Fibroblast of lung (primary cell): ENCODE measurements around the gene ANKS1A. TPM values are rescaled to one million over a fixed set of nuclear protein-coding genes. Genes with fewer than 3 reads are reported as not detected.

Experiments
- DNase-seq, 2 donors: peaks; one replicate each; pipeline versions ENCODE4 v3.0.0 to v3.0.0-alpha.2; 2010; ENCODE audit warnings: low read depth in 2 of 2
- H2AFZ ChIP-seq: 2 replicates; pipeline ENCODE4 v1.5.1; 2012; ENCODE audit warnings: low read length, control low read depth, inconsistent platforms
- H3K27ac ChIP-seq: 2 replicates; pipeline ENCODE4 v1.5.1; 2011; ENCODE audit warnings: low read length, control low read depth; ENCODE audit not compliant: insufficient read depth
- H3K27me3 ChIP-seq: 2 replicates; pipeline ENCODE4 v1.5.1; 2011; ENCODE audit warnings: mild to moderate bottlenecking, low read length; ENCODE audit not compliant: control insufficient read depth, insufficient read depth
- H3K36me3 ChIP-seq: 2 replicates; pipeline ENCODE4 v1.5.1; 2011; ENCODE audit warnings: low read length; ENCODE audit not compliant: control insufficient read depth, insufficient read depth
- H3K4me1 ChIP-seq: 2 replicates; pipeline ENCODE4 v1.5.1; 2011; ENCODE audit warnings: low read length; ENCODE audit not compliant: control insufficient read depth, insufficient read depth; ENCODE audit errors: extremely low read depth
- H3K4me2 ChIP-seq: 2 replicates; pipeline ENCODE4 v1.5.1; 2011; ENCODE audit warnings: low read length, control low read depth; ENCODE audit not compliant: insufficient read depth; ENCODE audit errors: extremely low read depth
- H3K4me3 ChIP-seq, 4 experiments: fragments of 200-600 bp in 1 of 4; sonication (generic) in 1 of 4; replicated peaks in 1 of 4; 2 replicates each; pipeline ENCODE4 v1.5.1; 2011 to 2016; ENCODE audit warnings: low read length in 4 of 4, low read depth in 3 of 4, mild to moderate bottlenecking in 3 of 4, control low read depth in 2 of 4, inconsistent platforms in 1 of 4, mixed read lengths in 1 of 4; ENCODE audit not compliant: insufficient read depth in 1 of 4; ENCODE audit errors: control extremely low read depth in 1 of 4
- H3K79me2 ChIP-seq: 2 replicates; pipeline ENCODE4 v1.5.1; 2012; ENCODE audit warnings: mild to moderate bottlenecking, low read length, inconsistent platforms; ENCODE audit not compliant: control insufficient read depth, insufficient read depth
- H3K9ac ChIP-seq: 2 replicates; pipeline ENCODE4 v1.5.1; 2011; ENCODE audit warnings: mild to moderate bottlenecking, low read length, control low read depth; ENCODE audit not compliant: insufficient read depth
- H3K9me3 ChIP-seq: 2 replicates; pipeline ENCODE4 v1.5.1; 2012; ENCODE audit warnings: low read depth, low read length; ENCODE audit not compliant: control insufficient read depth, insufficient read depth
- H4K20me1 ChIP-seq: 2 replicates; pipeline ENCODE4 v1.5.1; 2011; ENCODE audit warnings: low read length; ENCODE audit not compliant: control insufficient read depth, insufficient read depth; ENCODE audit errors: extremely low read depth
- EZH2 ChIP-seq: IDR thresholded peaks from 2 replicates; pipeline ENCODE4 v1.5.1; 2012; ENCODE audit warnings: low read length, control low read depth, mild to moderate bottlenecking; ENCODE audit errors: missing control alignments
- polyA plus RNA-seq, 2 donors: library from polyadenylated mRNA; depleted of rRNA in 1 of 2; stranded (reverse) in 1 of 2; unstranded in 1 of 2; fragments of >200 nt; gene quantifications; 2 replicates each; pipeline ENCODE4 v1.2.1, GENCODE V29; 2011 to 2012; ENCODE audit warnings: missing spikeins in 1 of 2
- total RNA-seq: library from RNA; depleted of rRNA; stranded (reverse); fragments of >200 nt; gene quantifications from 2 replicates; pipeline ENCODE4 v1.2.1, GENCODE V29; 2014
- TF ChIP-seq, protein P1 (sequence below), 2 donors: IDR thresholded peaks in 1 of 2; conservative IDR thresholded peaks in 1 of 2; 1 replicate in 1 of 2; 2 replicates in 1 of 2; pipeline ENCODE4 v1.5.1; 2011 to 2012; ENCODE audit warnings: low read length in 2 of 2, control low read depth in 1 of 2, inconsistent platforms in 1 of 2, low read depth in 1 of 2, mild to moderate bottlenecking in 1 of 2

The ANKS1A gene
- total and polyA plus RNA-seq, 2 donors (not counting 1 experiment from before 2014, with no cell fraction given) = 3.6 to 7.8 TPM

DNA sequence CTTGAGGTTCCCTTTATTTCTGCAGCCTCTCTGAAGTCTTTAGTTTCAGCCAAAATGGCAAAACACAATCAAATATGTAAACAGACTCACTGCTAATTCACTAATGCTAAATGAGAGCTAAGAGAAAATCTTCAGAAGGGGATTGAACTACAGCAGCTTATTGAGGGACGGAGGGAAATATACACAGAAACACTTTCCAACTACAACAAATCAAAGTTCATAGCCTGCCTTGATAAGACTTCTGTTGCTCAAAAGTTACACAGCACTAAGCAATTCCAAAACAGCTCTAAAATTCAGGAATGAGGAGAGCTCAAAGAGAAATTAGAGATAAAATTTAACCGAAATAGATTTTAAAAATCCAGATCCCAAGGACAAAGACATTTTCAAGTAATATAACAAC, 250.4 kb downstream of the ANKS1A start:
- no peaks in the 10 kb centered on the region for H4K20me1 ChIP-seq
- no peak overlapping the region for H2AFZ ChIP-seq
- no peaks in the 10 kb centered on the region for H3K9me3 ChIP-seq
- H3K4me2 ChIP-seq = no peak overlapping the region
- no peak for DNase-seq
- H3K36me3 ChIP-seq = no peaks in the 10 kb centered on the region
- no peak for TF ChIP-seq EZH2
- TF ChIP-seq, protein P1, sequence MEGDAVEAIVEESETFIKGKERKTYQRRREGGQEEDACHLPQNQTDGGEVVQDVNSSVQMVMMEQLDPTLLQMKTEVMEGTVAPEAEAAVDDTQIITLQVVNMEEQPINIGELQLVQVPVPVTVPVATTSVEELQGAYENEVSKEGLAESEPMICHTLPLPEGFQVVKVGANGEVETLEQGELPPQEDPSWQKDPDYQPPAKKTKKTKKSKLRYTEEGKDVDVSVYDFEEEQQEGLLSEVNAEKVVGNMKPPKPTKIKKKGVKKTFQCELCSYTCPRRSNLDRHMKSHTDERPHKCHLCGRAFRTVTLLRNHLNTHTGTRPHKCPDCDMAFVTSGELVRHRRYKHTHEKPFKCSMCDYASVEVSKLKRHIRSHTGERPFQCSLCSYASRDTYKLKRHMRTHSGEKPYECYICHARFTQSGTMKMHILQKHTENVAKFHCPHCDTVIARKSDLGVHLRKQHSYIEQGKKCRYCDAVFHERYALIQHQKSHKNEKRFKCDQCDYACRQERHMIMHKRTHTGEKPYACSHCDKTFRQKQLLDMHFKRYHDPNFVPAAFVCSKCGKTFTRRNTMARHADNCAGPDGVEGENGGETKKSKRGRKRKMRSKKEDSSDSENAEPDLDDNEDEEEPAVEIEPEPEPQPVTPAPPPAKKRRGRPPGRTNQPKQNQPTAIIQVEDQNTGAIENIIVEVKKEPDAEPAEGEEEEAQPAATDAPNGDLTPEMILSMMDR (conservative IDR thresholded peaks at IDR 0.05 in 1 of 2, IDR thresholded peaks at IDR 0.05 in 1 of 2; ENCODE audit: low read depth in 1 of 2, low read length in 2 of 2) = no peak
- H3K79me2 ChIP-seq = no peaks in the 10 kb centered on the region
- no peak overlapping the region for H3K27ac ChIP-seq
- no peak overlapping the region for H3K4me3 ChIP-seq
- H3K27me3 ChIP-seq = no peaks in the 10 kb centered on the region
- H3K9ac ChIP-seq = no peak overlapping the region
- H3K4me1 ChIP-seq = no peaks in the 10 kb centered on the region

DNA sequence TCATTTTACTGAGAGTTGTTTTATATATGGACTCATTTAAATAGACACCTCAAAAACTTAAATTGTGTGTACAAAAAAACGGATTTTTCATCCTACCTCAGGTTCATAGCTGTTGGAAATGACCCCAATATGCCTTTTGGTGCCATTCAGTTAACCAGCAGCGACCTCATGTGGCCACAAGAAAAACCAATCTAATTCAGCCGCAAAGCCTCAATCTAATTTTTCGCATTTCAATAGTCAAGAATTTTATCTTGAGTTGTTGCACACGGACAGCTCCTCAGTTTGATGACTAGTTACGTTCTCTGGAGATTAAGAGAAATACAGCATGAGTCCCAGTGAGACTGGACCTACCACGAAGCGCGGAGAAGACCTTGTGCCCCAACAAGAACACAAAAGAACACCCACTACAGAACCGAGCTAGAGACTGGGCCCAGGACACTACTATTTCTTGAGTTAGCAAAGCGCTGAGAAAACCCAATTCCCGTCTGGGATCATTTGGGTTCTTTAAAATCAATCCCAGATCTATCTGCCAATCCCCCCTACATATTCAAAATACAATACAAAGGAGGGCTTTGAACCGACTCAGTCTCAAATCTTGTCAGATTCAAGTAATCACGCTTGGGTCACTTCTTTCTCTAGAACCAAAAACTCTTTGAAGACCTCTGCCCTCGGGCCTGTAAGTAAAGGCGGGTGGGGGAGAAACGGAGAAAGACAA, 251.0 kb downstream of the ANKS1A start:
- no peaks in the 10 kb centered on the region for H3K4me1 ChIP-seq
- DNase-seq = peak; percentile 67 to 84
- TF ChIP-seq EZH2 = no peak
- TF ChIP-seq, protein P1 (conservative IDR thresholded peaks at IDR 0.05 in 1 of 2, IDR thresholded peaks at IDR 0.05 in 1 of 2; ENCODE audit: low read depth in 1 of 2, low read length in 2 of 2) = peak; percentile 76 to 86
- no peaks in the 10 kb centered on the region for H4K20me1 ChIP-seq
- H3K4me3 ChIP-seq = no peak overlapping the region
- H3K9me3 ChIP-seq = no peaks in the 10 kb centered on the region
- no peak overlapping the region for H3K4me2 ChIP-seq
- no peaks in the 10 kb centered on the region for H3K36me3 ChIP-seq
- H3K27me3 ChIP-seq = no peaks in the 10 kb centered on the region
- no peak overlapping the region for H3K27ac ChIP-seq
- H3K9ac ChIP-seq = no peak overlapping the region
- no peaks in the 10 kb centered on the region for H3K79me2 ChIP-seq
- no peak overlapping the region for H2AFZ ChIP-seq

DNA sequence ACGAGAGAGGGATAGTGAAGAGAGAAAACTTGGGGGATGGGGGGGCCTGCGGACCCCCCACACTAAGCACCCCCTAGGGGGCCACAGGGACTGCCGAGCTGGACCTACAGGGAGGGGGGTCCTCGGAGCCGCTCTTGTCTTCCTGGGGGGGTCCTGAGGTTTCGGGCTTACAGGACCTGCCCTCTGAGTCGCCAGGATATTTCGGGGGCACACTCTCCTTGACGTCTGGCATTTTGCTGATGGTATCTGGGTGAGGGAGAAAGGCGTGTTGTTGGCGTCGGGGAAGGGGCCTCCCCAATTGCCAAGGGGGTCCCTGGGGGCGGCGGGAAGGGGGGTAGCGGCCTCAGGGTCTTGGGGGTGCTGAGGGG, 251.6 kb downstream of the ANKS1A start:
- Histone ChIP-seq H3K4me3 (no peak overlapping the region), H3K27me3 (no peaks in the 10 kb centered on the region), H3K27ac (no peak overlapping the region), H4K20me1 (no peaks in the 10 kb centered on the region), H3K9ac (no peak overlapping the region), H3K4me1 (no peaks in the 10 kb centered on the region), H3K79me2 (no peaks in the 10 kb centered on the region), H2AFZ (no peak overlapping the region), H3K9me3 (no peaks in the 10 kb centered on the region), H3K4me2 (no peak overlapping the region), H3K36me3 (no peaks in the 10 kb centered on the region)
- TF ChIP-seq, protein P1 (conservative IDR thresholded peaks at IDR 0.05 in 1 of 2, IDR thresholded peaks at IDR 0.05 in 1 of 2; ENCODE audit: low read depth in 1 of 2, low read length in 2 of 2) = no peak
- no peak for TF ChIP-seq EZH2
- no peak for DNase-seq

Other genes with a start within 250 kb of the ANKS1A start
- gene ILRUN, start 192.5 kb upstream of the ANKS1A start, total RNA-seq = 51.6 and 60.1 TPM in 2 replicates
- 44.1 and 49.9 TPM in 2 replicates for gene ILRUN, start 192.5 kb upstream of the ANKS1A start, polyA plus RNA-seq
- gene SNRPC, start 131.8 kb upstream of the ANKS1A start, total RNA-seq = 44.7 and 62.4 TPM in 2 replicates
- gene SNRPC, start 131.8 kb upstream of the ANKS1A start, polyA plus RNA-seq = 201 and 328 TPM in 2 replicates
- gene BLTP3A, start 97.2 kb upstream of the ANKS1A start, total RNA-seq = 5.4 and 7.1 TPM in 2 replicates
- gene BLTP3A, start 97.2 kb upstream of the ANKS1A start, polyA plus RNA-seq = 3.3 and 5.0 TPM in 2 replicates
- gene TAF11, start 1.2 kb upstream of the ANKS1A start, total RNA-seq = 13.9 and 16.9 TPM in 2 replicates
- 23.6 and 35.6 TPM in 2 replicates for gene TAF11, start 1.2 kb upstream of the ANKS1A start, polyA plus RNA-seq